HepG2 (cell line): ENCODE measurements around the gene BHLHE41. TPM values are rescaled to one million over a fixed set of nuclear protein-coding genes. Genes with fewer than 3 reads are reported as not detected.

Experiments
- EP300 ChIP-seq, 3 experiments: sonication (generic) in 1 of 3; formaldehyde crosslinking in 1 of 3; IDR thresholded peaks; 2 replicates each; pipeline versions ENCODE4 v1.5.1 to v1.6.1; 2011 to 2020; ENCODE audit warnings: low read depth in 2 of 3, low read length in 2 of 3, borderline replicate concordance in 1 of 3, improper control_type of control experiment in 1 of 3, mild to moderate bottlenecking in 1 of 3, missing genetic modification reagents in 1 of 3, moderate library complexity in 1 of 3
- HES4 ChIP-seq: sonication (generic); formaldehyde crosslinking; IDR thresholded peaks from 2 replicates; pipeline ENCODE4 v1.9.0; 2021; ENCODE audit warnings: mild to moderate bottlenecking, missing genetic modification reagents, borderline replicate concordance
- KMT2B ChIP-seq: IDR thresholded peaks from 2 replicates; pipeline ENCODE4 v1.6.1; 2016; ENCODE audit warnings: missing genetic modification reagents, missing compliant biosample characterization
- MYC ChIP-seq: sonication (generic); formaldehyde crosslinking; IDR thresholded peaks from 2 replicates; pipeline ENCODE4 v1.9.0; 2021; ENCODE audit warnings: missing genetic modification reagents, borderline replicate concordance
- NFYC ChIP-seq: IDR thresholded peaks from 2 replicates; pipeline ENCODE4 v1.6.1; 2016; ENCODE audit warnings: missing genetic modification reagents, missing compliant biosample characterization
- RNF2 ChIP-seq: fragments of 450-650 bp; conservative IDR thresholded peaks from 2 replicates; pipeline ENCODE4 v1.6.1; 2016; ENCODE audit warnings: low read depth
- SOX13 ChIP-seq, 3 experiments: fragments of 450-650 bp in 1 of 3; sonication (generic) in 1 of 3; formaldehyde crosslinking in 1 of 3; IDR thresholded peaks in 2 of 3; conservative IDR thresholded peaks in 1 of 3; 2 replicates each; pipeline versions ENCODE4 v1.5.0 to v1.6.1; 2016 to 2020; ENCODE audit warnings: antibody characterized with exemption in 1 of 3, mild to moderate bottlenecking in 1 of 3, missing compliant biosample characterization in 1 of 3, missing genetic modification reagents in 1 of 3, moderate library complexity in 1 of 3
- ZNF260 ChIP-seq: sonication (generic); formaldehyde crosslinking; IDR thresholded peaks from 2 replicates; pipeline ENCODE4 v1.4.0; 2020; ENCODE audit warnings: missing genetic modification reagents, low read depth, mild to moderate bottlenecking, borderline replicate concordance
- ZNF367 ChIP-seq: sonication (generic); formaldehyde crosslinking; IDR thresholded peaks from 2 replicates; pipeline ENCODE4 v1.4.0; 2020; ENCODE audit warnings: missing genetic modification reagents, borderline replicate concordance
- ZNF746 ChIP-seq: sonication (generic); formaldehyde crosslinking; IDR thresholded peaks from 2 replicates; pipeline ENCODE4 v1.8.0; 2022; ENCODE audit warnings: mild to moderate bottlenecking, missing genetic modification reagents
- ZNF788 ChIP-seq: sonication (generic); formaldehyde crosslinking; IDR thresholded peaks from 2 replicates; pipeline ENCODE4 v1.5.0; 2020; ENCODE audit warnings: mild to moderate bottlenecking, missing genetic modification reagents, borderline replicate concordance
- polyA plus RNA-seq, 8 experiments: library from polyadenylated mRNA; depleted of rRNA in 3 of 8; stranded (reverse) in 7 of 8; unstranded in 1 of 8; fragments of >200 nt; fragmentation: Illumina TruSeq in 4 of 8; extraction: Trizol in 4 of 8; gene quantifications; 2 replicates each; pipeline versions ENCODE4 v1.2.1 to v1.2.3, GENCODE V29; 2011 to 2016; ENCODE audit warnings: low read depth in 4 of 8, missing spikeins in 1 of 8, mixed read lengths in 1 of 8; ENCODE audit not compliant: insufficient read depth in 1 of 8
- total RNA-seq, 5 experiments: library from RNA; depleted of rRNA; stranded (reverse); fragments of >200 nt; fragmentation: Illumina TruSeq; extraction: Trizol; gene quantifications; 2 replicates each; pipeline ENCODE4 v1.2.3, GENCODE V29; 2016; ENCODE audit warnings: low read depth in 1 of 5
- TF ChIP-seq, protein P1 (sequence below): sonication (generic); formaldehyde crosslinking; IDR thresholded peaks from 2 replicates; pipeline ENCODE4 v1.4.0; 2020; ENCODE audit warnings: missing genetic modification reagents
- TF ChIP-seq, protein P2 (sequence below): sonication (generic); formaldehyde crosslinking; conservative IDR thresholded peaks from 2 replicates; pipeline ENCODE4 v1.4.0; 2020; ENCODE audit warnings: missing genetic modification reagents
- TF ChIP-seq, protein P3 (sequence below): sonication (generic); formaldehyde crosslinking; IDR thresholded peaks from 2 replicates; pipeline ENCODE4 v1.4.0; 2020; ENCODE audit warnings: missing genetic modification reagents

BHLHE41 gene
- total and polyA plus RNA-seq, 2 of the 13 experiments (the other 11 are each of a cell fraction or from before 2014, with no cell fraction given) = 0.03 TPM; not detected in 1

DNA sequence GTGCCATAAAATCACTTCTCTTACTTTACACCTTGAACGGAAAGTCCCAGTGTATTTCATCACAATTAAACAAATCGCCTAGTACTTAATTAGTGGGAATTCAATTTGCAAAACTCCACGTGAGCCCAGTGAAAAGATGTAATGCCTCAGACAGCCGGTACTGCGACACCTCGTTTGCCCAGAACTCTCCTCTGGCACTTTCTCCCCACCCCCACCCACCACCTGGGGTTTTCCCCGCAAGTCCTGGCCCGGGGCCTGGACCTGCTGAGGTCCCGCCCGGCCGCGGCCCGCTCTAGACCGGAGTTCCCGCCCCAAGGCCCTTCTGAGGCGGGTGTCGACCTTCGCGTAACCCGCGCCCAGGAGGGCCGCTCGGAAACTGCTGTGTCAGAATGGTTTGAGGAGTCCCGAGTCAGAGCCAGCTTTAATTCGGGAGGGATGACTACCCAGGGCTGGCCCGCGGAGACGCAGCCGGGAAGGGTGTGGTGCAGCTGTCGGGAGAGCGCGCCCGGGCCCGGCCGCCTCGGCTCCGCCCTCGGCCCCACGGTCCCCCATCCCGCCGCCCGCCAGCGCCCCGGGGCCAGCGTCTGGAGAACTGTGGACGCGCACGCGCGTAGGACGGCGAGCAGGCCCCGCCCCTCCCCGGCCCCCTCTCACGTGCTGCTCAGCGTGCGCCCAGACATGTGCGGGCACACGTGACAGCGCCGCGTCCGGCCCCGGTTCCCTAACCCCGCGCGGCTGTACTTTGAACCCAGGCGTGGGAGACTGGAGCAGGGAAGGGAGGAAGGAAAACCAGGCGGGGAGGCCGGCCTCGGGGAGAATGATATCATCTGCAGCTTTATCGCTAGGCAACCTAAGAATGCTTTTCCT is 10.8 kb downstream of the BHLHE41 start (continued):
- TF ChIP-seq, protein P1, sequence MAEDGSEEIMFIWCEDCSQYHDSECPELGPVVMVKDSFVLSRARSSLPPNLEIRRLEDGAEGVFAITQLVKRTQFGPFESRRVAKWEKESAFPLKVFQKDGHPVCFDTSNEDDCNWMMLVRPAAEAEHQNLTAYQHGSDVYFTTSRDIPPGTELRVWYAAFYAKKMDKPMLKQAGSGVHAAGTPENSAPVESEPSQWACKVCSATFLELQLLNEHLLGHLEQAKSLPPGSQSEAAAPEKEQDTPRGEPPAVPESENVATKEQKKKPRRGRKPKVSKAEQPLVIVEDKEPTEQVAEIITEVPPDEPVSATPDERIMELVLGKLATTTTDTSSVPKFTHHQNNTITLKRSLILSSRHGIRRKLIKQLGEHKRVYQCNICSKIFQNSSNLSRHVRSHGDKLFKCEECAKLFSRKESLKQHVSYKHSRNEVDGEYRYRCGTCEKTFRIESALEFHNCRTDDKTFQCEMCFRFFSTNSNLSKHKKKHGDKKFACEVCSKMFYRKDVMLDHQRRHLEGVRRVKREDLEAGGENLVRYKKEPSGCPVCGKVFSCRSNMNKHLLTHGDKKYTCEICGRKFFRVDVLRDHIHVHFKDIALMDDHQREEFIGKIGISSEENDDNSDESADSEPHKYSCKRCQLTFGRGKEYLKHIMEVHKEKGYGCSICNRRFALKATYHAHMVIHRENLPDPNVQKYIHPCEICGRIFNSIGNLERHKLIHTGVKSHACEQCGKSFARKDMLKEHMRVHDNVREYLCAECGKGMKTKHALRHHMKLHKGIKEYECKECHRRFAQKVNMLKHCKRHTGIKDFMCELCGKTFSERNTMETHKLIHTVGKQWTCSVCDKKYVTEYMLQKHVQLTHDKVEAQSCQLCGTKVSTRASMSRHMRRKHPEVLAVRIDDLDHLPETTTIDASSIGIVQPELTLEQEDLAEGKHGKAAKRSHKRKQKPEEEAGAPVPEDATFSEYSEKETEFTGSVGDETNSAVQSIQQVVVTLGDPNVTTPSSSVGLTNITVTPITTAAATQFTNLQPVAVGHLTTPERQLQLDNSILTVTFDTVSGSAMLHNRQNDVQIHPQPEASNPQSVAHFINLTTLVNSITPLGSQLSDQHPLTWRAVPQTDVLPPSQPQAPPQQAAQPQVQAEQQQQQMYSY (CRISPR knock-in tag) = peak; percentile 97
- peak; percentile 93 for TF ChIP-seq MYC (CRISPR knock-in tag)
- TF ChIP-seq ZNF788 (CRISPR knock-in tag) = peak; percentile 61; the same call in 1 of the 2 replicates
- peak; percentile 94 for TF ChIP-seq HES4
- peak; percentile 82; the same call in 1 of the 2 replicates for TF ChIP-seq ZNF367
- 0 out of 2 replicates have a peak, but pooled peaks have one; percentile 27 for TF ChIP-seq SOX13 (IDR thresholded peaks at IDR 0.05)
- TF ChIP-seq SOX13 (CRISPR knock-in tag; conservative IDR thresholded peaks at IDR 0.05 in 1 of 2, IDR thresholded peaks at IDR 0.05 in 1 of 2) = peak in 1 of 2 experiments; percentile 72; a peak in 2 of 4 replicates
- TF ChIP-seq, protein P2, sequence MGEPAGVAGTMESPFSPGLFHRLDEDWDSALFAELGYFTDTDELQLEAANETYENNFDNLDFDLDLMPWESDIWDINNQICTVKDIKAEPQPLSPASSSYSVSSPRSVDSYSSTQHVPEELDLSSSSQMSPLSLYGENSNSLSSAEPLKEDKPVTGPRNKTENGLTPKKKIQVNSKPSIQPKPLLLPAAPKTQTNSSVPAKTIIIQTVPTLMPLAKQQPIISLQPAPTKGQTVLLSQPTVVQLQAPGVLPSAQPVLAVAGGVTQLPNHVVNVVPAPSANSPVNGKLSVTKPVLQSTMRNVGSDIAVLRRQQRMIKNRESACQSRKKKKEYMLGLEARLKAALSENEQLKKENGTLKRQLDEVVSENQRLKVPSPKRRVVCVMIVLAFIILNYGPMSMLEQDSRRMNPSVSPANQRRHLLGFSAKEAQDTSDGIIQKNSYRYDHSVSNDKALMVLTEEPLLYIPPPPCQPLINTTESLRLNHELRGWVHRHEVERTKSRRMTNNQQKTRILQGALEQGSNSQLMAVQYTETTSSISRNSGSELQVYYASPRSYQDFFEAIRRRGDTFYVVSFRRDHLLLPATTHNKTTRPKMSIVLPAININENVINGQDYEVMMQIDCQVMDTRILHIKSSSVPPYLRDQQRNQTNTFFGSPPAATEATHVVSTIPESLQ = no peak
- peak; percentile 43; the same call in 1 of the 2 replicates for TF ChIP-seq KMT2B (CRISPR knock-in tag)
- TF ChIP-seq, protein P3, sequence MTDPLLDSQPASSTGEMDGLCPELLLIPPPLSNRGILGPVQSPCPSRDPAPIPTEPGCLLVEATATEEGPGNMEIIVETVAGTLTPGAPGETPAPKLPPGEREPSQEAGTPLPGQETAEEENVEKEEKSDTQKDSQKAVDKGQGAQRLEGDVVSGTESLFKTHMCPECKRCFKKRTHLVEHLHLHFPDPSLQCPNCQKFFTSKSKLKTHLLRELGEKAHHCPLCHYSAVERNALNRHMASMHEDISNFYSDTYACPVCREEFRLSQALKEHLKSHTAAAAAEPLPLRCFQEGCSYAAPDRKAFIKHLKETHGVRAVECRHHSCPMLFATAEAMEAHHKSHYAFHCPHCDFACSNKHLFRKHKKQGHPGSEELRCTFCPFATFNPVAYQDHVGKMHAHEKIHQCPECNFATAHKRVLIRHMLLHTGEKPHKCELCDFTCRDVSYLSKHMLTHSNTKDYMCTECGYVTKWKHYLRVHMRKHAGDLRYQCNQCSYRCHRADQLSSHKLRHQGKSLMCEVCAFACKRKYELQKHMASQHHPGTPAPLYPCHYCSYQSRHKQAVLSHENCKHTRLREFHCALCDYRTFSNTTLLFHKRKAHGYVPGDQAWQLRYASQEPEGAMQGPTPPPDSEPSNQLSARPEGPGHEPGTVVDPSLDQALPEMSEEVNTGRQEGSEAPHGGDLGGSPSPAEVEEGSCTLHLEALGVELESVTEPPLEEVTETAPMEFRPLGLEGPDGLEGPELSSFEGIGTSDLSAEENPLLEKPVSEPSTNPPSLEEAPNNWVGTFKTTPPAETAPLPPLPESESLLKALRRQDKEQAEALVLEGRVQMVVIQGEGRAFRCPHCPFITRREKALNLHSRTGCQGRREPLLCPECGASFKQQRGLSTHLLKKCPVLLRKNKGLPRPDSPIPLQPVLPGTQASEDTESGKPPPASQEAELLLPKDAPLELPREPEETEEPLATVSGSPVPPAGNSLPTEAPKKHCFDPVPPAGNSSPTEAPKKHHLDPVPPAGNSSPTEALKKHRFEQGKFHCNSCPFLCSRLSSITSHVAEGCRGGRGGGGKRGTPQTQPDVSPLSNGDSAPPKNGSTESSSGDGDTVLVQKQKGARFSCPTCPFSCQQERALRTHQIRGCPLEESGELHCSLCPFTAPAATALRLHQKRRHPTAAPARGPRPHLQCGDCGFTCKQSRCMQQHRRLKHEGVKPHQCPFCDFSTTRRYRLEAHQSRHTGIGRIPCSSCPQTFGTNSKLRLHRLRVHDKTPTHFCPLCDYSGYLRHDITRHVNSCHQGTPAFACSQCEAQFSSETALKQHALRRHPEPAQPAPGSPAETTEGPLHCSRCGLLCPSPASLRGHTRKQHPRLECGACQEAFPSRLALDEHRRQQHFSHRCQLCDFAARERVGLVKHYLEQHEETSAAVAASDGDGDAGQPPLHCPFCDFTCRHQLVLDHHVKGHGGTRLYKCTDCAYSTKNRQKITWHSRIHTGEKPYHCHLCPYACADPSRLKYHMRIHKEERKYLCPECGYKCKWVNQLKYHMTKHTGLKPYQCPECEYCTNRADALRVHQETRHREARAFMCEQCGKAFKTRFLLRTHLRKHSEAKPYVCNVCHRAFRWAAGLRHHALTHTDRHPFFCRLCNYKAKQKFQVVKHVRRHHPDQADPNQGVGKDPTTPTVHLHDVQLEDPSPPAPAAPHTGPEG (CRISPR knock-in tag) = peak; percentile 66; the same call in 1 of the 2 replicates
- TF ChIP-seq ZNF746 = peak; percentile 89
- TF ChIP-seq ZNF260 (CRISPR knock-in tag) = no peak
- peak in 1 of 2 experiments; percentile 64; a peak in 2 of 4 replicates for TF ChIP-seq EP300 (IDR thresholded peaks at IDR 0.05; ENCODE audit: low read depth in 2 of 2, low read length in 2 of 2)
- peak; percentile 52; the same call in 1 of the 2 replicates for TF ChIP-seq EP300 (CRISPR knock-in tag; IDR thresholded peaks at IDR 0.05; ENCODE audit: borderline replicate concordance)
- TF ChIP-seq RNF2 = peak; percentile 72; the same call in 1 of the 2 replicates
- 0 out of 2 replicates have a peak, but pooled peaks have one; percentile 19 for TF ChIP-seq NFYC (CRISPR knock-in tag)
